Type B pancreatic cell (in vitro differentiated cells): ENCODE results near the gene SYP. TPM values are rescaled to one million over a fixed set of nuclear protein-coding genes. Genes with fewer than 3 reads are reported as not detected.

Experiments
- DNase-seq: peaks from one replicate; pipeline ENCODE4 v3.0.0; 2021; ENCODE audit warnings: mixed read lengths; ENCODE audit not compliant: unreplicated experiment; ENCODE audit errors: extremely low spot score
- H3K27ac Mint-ChIP-seq: 2 replicates; pipeline ENCODE4 v1.8.0; 2021; ENCODE audit warnings: mild to moderate bottlenecking, mixed read lengths
- H3K27me3 Mint-ChIP-seq: 2 replicates; pipeline ENCODE4 v1.8.0; 2021; ENCODE audit warnings: mixed read lengths
- H3K36me3 Mint-ChIP-seq: 2 replicates; pipeline ENCODE4 v1.8.0; 2021; ENCODE audit warnings: mixed read lengths
- H3K4me1 Mint-ChIP-seq: one replicate; pipeline ENCODE4 v1.8.0; 2021; ENCODE audit warnings: mixed read lengths; ENCODE audit not compliant: unreplicated experiment
- H3K4me3 Mint-ChIP-seq: 2 replicates; pipeline ENCODE4 v1.8.0; 2021; ENCODE audit warnings: mild to moderate bottlenecking, mixed read lengths
- H3K9me3 Mint-ChIP-seq: 2 replicates; pipeline ENCODE4 v1.8.0; 2021; ENCODE audit warnings: mixed read lengths
- total RNA-seq: library from RNA; stranded (reverse); gene quantifications from 2 replicates; pipeline ENCODE4 v1.2.1, GENCODE V29; 2021; ENCODE audit warnings: low replicate concordance
- TF ChIP-seq, protein P1 (sequence below): fragments of 200-600 bp; sonication (generic); conservative IDR thresholded peaks from 2 replicates; pipeline ENCODE4 v1.5.0; 2021; ENCODE audit warnings: antibody characterized with exemption, mild to moderate bottlenecking

SYP gene
- total RNA-seq, 1 donor from 2014 or later, result 13.6 TPM

DNA sequence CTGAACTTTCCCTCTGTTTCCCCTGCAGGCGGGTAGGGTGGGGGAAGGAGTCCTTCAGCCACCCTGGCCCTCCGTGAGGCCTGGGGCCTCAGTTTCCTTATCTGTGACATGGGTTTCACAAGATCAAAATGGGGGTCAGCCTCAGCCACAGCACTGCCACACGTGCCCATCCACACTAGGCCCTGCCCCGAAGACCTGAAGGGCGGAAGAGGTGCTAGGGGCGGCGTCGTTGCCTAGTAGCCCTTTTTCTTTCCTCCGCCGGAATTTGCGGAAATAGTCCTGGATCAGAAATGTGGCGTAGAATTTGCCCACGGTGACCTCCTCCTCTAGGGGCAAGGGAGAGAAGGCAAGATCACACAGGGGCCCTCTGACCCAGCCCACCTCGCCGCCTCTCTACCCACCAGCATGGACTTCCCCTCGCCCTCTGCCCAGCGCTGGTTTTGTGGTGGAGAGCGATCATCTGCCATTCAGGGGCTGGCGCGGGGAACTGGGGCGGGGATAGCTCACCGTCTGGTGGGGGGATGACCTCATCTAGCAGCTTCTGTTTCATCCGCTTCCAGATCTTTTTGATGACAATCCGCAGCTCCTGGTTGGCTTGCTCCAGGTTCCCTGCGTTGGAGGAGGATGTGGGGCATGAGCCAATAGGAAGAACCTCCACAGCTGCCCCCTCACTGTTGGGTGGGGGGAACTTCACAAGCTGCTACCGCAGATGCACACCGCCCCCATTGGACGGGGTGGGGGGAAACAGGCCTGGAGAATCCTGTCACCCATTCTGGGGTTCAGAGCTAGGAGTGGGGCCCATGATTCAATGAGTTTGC is 9.7 kb upstream of the SYP start:
- TF ChIP-seq, protein P1, sequence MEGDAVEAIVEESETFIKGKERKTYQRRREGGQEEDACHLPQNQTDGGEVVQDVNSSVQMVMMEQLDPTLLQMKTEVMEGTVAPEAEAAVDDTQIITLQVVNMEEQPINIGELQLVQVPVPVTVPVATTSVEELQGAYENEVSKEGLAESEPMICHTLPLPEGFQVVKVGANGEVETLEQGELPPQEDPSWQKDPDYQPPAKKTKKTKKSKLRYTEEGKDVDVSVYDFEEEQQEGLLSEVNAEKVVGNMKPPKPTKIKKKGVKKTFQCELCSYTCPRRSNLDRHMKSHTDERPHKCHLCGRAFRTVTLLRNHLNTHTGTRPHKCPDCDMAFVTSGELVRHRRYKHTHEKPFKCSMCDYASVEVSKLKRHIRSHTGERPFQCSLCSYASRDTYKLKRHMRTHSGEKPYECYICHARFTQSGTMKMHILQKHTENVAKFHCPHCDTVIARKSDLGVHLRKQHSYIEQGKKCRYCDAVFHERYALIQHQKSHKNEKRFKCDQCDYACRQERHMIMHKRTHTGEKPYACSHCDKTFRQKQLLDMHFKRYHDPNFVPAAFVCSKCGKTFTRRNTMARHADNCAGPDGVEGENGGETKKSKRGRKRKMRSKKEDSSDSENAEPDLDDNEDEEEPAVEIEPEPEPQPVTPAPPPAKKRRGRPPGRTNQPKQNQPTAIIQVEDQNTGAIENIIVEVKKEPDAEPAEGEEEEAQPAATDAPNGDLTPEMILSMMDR, result no peak
- H3K27ac Mint-ChIP-seq, result no peak overlapping the region
- H3K9me3 Mint-ChIP-seq, result no peaks in the 10 kb centered on the region
- DNase-seq, result no peak
- H3K4me1 Mint-ChIP-seq, result no peaks in the 10 kb centered on the region
- H3K36me3 Mint-ChIP-seq, result no peaks in the 10 kb centered on the region
- H3K27me3 Mint-ChIP-seq, result no peaks in the 10 kb centered on the region
- no peak overlapping the region for H3K4me3 Mint-ChIP-seq

DNA sequence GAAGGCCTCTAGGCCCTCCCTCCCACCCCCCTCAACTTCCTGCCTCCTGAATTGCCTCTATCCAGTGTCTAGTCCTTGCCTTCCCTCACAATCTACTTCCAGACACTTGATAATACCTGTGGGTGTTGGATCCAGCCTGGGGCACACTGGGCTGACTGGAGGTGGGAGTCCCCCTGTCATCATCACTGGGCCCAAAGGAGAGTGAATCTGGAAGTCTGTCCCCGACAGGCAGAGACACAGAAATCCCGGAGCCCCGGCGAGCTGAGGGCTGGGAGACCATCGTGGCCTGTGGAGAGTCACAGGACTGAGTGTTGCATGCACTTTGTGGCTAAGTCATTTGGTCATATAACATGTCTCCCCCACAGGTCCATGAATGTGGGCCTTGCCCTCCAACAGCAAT is 8.4 kb upstream of the SYP start:
- TF ChIP-seq, protein P1, result no peak
- DNase-seq, result no peak
- H3K4me3 Mint-ChIP-seq, result no peak overlapping the region
- H3K4me1 Mint-ChIP-seq, result no peaks in the 10 kb centered on the region
- no peaks in the 10 kb centered on the region for H3K9me3 Mint-ChIP-seq
- no peaks in the 10 kb centered on the region for H3K27me3 Mint-ChIP-seq
- no peaks in the 10 kb centered on the region for H3K36me3 Mint-ChIP-seq
- H3K27ac Mint-ChIP-seq, result no peak overlapping the region

DNA sequence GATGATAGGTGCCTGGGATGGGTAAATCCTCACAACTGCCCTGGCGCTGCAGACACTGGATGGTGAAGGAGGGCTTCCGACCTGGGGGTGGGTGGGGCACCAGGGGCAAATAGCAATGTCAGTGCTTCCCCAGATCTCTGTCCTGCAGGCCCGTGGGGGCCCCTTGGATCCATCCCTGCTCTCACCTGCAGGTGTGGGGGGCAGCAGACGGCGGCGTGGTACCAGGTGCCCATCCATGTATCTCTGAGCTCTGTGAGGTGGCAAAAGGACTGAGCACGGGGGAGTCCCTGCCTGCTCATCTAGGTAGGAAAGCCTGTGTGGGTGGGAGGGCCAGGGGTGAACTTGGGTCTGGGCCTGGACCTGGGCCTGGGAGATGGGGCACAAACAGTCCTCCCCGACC is 6.5 kb upstream of the SYP start:
- Mint-ChIP-seq H3K36me3 (no peaks in the 10 kb centered on the region), H3K27ac (no peak overlapping the region), H3K27me3 (no peaks in the 10 kb centered on the region), H3K4me3 (no peak overlapping the region), H3K4me1 (no peaks in the 10 kb centered on the region), H3K9me3 (no peaks in the 10 kb centered on the region)
- TF ChIP-seq, protein P1, result no peak
- DNase-seq, result no peak

DNA sequence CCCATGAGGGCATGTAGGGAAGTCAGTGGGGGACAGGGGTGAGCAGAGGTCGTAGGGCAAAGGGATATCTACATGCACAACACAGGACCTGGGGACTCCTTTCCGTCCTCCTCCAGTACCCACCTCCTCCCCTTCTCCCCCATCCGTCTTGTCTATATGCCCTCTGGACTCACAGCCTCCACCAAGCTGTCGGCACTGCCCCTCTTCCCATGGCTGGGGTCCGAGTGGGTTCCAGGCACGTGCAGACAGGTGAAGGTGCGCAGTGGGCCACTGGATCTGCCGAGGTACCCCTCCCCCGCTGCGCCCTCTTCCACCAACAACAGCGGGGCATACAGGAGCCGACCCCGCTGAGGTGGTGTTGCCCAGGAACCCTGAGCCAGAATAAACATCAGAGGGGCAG is 5.5 kb upstream of the SYP start:
- no peak overlapping the region for H3K27ac Mint-ChIP-seq
- no peaks in the 10 kb centered on the region for H3K9me3 Mint-ChIP-seq
- no peaks in the 10 kb centered on the region for H3K36me3 Mint-ChIP-seq
- TF ChIP-seq, protein P1, result no peak
- H3K27me3 Mint-ChIP-seq, result no peaks in the 10 kb centered on the region
- no peak for DNase-seq
- H3K4me3 Mint-ChIP-seq, result no peak overlapping the region
- no peaks in the 10 kb centered on the region for H3K4me1 Mint-ChIP-seq

DNA sequence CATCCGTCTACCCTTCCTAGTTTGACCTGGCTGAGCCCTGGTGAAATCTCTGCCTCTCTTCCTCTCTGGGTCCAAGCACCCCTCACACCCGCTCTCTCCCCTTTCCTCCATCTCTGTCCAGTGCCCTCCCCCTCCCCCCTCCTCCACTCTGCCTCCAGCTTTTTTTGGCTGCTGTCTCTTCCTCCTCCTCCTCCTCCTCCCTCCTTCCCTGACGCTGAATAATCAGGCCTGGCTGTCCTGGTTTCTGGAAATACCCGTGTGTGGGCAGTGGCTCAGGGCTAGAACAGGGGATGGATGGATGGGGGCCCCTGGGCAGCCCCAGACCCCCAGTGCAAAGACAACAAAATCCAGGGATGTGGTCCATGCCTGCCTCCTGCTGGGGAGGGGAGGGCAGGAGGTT is 4.7 kb upstream of the SYP start:
- no peak for DNase-seq
- H3K4me1 Mint-ChIP-seq, result no peaks in the 10 kb centered on the region
- H3K36me3 Mint-ChIP-seq, result no peaks in the 10 kb centered on the region
- no peak overlapping the region for H3K4me3 Mint-ChIP-seq
- no peak overlapping the region for H3K27ac Mint-ChIP-seq
- TF ChIP-seq, protein P1, result no peak
- no peaks in the 10 kb centered on the region for H3K27me3 Mint-ChIP-seq
- H3K9me3 Mint-ChIP-seq, result no peaks in the 10 kb centered on the region
